NCI-H82 treated with DMSO at 0.1 percent for 48 hours (cell line): ENCODE results near the gene TUBA4A.

Source experiments
- DNase-seq: peaks from one replicate; lab custom pipeline; 2025; ENCODE audit not compliant: unreplicated experiment; lab: John Stamatoyannopoulos, UW

TUBA4A gene

DNA sequence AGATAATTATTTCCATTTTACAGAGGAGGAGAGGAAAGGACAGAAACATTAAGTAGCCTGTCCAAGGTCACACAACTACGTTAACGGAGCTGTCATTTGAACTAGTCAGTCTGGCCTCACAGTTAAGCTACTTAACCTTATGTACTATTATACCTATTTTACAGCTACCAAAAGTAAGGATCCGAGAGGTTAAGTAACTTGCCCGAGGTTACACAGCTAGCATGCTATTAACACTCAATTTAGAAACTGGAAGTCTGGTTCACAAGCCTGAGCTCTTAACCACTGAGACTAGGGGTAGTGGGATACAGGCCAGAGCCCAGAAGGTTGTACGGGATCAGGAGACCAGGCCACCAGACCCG is 8.9 kb downstream of the TUBA4A start:
- no peak for DNase-seq

DNA sequence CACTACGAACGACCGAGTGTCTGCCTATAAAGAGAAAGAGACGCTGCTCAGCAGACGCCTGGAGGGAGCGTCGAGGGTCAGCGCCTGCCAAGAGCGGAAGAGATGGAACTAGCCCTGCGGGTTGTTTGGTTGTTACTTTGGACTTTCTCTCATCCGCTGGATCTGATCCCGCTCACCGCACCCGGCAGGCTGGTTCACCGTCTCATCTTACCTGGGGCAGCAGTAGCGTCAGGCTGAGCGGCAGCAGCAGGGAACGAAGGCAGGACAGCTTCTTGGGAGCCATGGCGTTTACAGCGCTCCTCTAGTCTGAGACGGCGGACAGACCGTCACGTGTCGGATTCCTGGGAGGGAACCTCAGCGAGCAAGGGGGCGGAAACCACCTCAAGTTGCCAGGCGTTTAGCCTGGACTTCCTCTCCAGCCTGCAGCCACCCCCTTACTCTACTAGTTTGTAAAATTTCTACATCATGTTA is 10.4 kb downstream of the TUBA4A start:
- no peak for DNase-seq

DNA sequence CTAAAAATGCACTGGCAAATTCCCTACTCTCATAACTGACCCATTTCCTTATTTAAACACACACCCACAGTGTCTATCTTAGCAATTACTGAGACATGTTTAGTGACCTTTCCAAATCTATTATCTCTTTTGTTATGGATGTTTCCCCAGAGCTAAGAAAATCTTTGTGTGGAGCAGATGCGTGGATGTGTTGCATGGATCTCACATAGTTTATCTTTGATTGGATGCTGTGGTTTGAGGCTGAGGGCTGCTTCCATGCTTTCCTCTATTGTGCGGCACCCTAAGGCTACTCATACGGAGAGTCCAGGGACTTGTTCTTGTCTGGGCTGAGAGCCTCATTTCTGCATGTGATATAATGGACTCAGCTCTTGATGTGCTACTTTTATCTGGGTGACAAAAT is 19.4 kb downstream of the TUBA4A start:
- no peak for DNase-seq

DNA sequence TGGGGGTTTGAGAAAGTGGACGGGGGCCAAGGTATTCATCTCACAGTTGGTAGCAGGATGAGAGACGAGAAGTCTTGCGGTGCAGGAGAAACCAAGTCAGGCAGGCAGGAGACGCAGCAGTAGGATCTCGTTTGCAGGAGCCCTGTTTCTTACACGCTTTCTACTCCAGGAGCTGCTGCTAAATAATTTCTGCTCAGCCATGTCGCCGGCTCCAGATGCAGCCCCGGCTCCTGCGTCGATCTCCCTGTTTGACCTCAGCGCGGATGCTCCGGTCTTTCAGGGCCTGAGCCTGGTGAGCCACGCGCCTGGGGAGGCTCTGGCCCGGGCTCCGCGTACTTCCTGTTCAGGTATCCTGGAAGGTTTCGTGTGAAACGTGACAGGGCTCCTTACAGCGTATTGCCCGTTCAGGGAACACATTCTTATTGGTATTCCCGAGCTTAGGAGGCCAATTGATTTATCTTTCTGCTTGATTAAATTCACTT is 23.6 kb downstream of the TUBA4A start:
- no peak for DNase-seq

DNA sequence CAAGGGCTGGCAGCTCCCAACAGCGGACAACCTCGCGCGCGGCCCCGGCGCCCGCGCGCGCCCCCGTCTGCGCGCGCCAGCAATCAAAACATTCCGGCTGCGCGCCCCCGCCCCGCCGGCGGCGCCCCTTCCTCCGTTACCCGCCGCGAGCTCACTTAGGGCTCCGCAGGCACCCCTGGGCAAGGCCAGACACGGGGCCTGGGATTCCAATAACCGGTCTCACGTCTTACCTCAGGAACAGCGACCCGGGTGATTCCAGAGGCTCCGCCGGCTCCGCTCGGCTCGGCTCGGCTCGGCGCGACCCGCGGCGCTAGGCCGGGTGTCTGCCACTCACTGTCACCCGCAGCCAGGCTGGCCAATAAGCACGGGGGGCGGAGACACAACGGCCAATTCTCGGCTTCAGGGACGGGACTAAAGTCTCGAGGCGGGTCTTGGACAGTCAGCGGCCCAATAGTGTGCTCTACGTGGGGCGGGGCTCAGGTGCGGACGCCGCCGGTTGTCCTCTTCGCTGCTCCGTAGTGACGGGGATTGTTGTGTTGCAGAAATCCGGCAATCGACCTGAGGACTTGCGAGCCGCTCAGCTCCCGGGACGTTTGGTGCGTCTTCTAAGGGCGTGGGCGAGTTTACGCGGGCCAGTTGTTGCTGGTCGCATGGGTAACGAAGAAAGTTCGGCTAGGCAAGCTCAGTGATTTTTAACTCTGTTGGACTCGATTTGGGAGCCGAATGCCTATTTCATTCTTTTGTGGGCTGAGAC is 24.2 kb downstream of the TUBA4A start, which contains the start of the genes ANKZF1 and ATG9A:
Gene ANKZF1 (plus strand): TSS at position 502 of the 754 bp plus-strand sequence. CDS start 452 bp downstream, outside the sequence.
Gene ATG9A (minus strand): TSS at position 332 of the 754 bp plus-strand sequence. CDS start 1,612 bp downstream, outside the sequence.
- peak; percentile 98 for DNase-seq

DNA sequence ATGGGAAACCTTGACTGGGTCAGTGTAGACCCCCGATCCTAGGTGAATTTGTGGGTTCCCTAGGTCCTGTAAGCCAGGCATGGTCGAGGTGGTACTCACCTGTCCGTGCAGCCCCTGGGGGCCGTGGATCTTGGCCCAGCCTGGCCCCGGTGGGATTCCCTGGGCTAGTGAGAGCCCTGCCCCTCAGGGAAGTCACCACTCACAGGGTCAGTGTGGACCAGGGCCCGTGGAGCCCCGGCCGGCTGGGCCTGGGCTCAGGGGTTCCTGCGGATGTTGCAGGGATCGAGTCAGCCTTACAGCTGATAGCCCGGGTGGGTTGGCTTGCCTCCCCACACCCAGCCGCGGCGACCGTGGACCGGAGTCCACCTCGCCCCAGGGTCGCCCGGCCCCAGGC is 24.8 kb downstream of the TUBA4A start:
- DNase-seq, result no peak

DNA sequence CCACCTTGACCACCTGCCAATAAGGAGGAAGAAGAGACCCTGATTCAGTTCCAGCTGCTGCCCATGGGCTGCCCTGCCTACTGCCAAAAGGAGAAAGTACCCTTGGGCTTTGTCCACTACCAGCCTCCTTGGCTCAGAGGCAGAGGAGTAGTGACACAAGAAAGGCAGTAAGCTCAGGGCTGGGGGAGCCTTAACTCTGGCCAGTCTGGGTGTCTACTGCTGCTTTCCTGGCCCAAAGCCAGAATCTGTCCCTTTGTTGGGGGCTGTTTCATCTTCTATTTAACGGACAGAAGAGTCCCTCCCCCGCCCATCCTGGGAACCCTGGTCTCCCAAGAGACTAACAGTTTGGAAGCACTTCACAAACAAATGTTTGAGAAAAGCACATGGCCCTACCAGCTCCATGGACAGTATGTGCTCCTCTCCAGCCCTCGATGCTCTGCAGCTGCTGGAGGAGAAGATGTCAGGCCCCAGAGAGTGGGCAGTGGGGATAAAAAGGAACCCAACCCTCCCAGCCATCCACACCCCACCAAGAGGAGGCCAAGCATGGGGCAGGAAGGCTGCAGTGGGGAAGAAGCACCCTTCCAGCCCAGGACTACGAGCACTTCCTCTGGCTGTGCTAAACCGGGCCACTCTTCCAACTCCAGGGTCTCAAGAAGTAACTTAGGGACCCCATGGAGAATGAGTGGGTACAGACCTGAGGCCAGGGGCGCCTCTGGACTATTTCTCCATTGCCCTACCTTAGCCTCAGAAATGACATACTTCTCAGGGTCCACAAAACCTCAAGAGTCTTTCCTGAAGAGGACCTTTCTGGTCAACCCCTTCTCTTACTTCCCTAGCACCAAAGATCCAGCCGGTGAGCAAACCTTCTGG is 25.4 kb downstream of the TUBA4A start:
- no peak for DNase-seq

DNA sequence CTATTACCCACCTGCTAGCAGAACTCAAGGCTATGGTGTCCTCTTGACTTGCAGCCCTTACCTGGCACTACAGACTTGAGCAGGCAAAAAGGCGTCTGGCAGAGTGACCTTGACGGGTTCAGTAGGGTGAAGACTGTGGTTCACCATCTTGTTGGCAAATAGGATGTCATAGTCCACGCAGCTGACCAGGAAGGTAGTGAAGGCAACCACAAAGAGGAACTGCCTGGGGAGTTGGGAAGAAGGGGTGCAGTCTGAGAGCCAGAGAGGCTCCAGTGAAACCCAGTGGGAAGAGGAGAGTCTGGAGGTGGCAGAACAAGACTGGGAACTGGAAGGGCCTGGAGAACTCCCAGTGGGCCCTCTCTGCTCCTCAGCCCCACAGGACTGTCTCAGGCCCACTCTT is 28.4 kb downstream of the TUBA4A start:
- no peak for DNase-seq

DNA sequence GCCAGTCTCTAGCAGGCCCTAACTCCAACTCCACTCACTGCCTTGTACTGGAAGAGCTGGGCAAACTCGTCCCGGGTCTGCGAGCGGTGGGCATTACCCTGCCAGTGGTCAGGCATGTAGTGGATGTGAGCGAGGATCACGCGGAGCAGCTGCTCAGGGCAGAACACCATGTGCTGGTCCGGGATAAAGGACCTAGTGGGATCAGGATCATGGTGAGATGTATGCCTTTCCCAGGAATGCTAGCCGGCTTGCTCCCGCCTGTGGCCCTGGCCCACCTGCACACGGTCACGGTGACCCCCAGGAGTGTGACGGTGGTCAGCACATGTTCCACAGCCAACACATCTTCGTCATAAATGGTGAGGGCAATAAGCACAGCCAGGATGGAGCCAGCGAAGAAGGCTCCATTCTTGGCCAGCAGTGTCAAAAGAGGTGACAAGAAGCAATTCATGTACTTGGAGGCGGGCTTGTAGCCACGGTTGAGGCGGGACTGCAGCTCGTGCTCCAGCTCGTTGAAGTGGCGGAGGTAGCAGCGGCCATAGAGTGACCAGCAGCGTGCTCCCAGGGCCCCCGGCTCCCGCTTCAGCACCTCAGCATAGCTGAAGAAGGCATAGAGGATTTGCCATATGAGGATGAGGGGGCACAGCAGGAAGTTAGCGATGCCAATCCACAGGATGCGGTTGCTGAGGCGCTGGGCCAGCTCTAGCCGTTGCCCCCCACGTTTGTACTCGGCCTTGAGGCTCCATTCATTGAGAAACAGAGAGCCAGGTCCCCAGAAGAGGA is 29.7 kb downstream of the TUBA4A start:
- no peak for DNase-seq

DNA sequence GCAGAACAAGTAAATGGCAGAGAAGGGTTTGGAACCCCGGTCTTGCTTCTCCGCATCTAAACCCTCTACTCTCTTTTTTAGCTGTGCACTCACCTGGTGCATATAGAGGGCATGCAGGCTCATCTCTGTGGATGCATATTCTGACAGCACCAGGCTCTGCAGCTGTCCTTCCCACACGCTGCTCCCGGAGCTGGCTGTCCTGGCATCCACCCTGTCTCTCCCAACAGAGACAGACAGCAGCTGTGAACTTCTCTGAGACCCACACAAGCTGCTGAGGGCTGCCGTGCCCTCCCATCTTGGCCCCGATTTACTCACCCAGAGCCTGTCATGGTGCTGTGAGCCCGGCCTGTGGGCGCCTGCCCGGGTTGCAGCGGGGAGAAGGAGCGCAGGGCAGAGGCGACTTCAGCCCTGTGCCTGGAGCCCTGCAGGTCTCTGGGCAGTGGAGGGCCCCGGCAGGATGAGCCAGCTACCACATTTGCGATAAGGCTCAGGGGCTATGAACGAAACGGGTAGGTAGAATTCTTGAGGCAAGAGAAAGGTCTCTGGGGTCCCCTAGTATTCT is 31.7 kb downstream of the TUBA4A start:
- DNase-seq, result no peak

DNA sequence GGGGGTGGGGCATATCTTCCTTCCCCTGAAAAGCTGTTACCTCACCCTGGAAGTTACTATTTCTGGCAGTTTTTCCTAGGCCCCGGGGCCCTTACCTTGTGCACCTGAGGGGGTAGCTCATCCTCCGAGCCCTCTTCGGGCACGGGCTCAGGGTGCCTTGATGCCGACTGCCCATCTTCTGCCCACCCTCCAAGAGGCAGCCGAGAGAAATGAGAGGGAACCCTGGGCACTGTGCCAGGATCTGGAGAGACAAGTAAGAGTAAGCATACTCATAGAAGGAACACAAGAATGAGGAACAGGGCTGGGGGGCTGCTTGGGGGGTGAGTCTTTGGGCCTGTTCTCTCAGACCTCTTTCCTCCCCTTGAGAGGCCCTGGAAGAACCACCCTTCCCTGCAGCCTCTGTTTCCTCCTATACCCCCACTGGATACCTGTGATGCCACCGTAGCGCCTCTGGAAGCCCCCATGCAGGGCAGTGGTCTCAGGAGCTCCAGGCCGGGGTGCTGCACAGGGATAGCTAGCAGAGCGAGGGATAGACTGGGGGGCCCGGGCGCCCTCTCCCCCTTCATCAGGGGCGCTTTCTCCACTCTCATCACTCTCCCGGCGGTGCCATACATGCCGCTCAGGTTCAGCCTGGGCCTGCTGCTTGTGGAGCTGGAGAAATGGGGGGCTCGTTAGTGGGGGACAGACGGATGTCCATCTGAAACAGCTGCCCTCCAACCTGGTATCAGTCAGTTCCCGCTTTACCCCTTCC is 32.9 kb downstream of the TUBA4A start:
- no peak for DNase-seq

DNA sequence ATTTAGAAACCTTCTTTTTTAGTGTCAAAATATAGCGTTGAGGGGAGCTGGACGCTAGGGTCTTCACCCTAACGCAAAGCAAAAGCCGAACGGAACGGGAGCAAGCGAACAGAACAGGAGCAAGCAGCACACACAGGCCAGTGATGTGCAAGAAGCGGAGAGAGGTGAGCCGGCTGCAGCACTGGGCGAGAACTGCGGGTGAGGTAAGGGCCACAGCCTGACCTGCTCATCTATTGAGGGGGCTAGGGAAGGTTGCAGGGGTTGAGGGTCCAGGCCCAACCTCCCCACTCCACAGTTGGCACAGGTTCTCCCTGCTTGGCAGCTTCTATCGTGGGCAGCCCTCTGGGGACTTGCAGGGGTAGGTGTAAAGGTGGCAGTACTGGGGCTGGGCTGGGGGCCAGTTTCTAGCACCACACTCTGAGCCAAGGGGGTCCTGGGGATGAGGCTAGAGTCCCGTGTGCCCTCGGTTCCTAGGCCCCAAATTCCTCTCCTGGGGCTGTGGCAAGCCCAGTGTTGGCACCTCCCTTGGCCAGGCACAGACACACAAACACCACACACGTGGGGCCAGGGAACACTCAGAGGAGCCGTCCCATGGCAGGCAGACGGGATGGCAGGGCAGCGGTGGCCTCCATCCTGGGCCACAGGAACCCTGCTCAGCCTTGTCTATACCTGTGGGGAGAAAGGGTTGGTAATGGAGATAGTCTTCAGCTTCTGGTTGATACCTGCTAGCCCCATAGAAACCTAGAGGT is 33.8 kb downstream of the TUBA4A start:
- DNase-seq, result no peak

DNA sequence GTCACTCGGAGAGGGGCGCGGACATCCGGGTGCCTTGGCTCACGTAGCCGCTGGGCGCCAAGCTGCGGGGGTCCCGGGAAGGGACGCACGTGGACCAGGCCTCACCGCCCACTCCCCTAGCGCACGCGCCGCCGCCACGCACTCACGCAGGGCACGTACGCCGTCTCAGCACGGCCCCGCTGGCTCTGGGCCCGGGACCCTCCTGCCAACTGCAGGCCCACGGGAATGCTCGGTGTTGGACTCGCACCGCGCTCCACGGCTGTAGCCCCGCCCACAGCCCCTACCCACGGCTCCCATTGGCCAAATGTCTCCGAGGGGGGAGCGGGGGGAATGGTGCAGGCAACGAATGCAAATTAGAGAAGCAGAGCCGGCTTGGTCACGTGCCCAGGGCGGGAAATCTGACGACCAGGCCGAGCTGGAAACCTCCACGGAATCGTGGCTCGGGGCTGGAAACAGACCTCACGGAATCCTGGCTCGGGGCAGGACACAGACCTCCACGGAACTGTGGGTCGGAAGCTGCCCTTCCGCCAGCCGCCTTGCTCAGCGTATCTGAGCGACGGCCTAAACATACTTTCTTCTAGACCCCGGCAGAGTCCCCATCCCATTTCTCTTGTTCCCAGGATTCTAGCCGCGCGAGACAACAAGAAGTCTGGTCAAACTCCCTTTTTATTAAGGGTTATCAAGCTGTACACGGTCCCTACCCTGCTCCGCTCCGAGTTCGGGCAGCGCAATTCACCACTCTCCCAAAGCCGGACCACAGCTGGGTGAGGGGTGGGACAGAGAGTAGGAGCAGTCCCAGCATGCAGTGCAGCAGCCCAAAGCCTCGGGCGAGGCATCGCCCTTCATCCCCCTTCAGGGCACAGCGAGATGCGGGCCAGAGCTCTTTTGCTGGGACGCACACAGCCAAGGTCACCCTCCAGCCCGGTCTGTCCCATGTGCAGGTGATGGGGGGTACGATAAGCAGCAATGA is 34.7 kb downstream of the TUBA4A start, which contains the start of gene ABCB6:
Gene ABCB6 (minus strand): TSS at position 227 of the 970 bp plus-strand sequence. CDS start 285 bp downstream, outside the sequence.
- DNase-seq, result peak; percentile 85

DNA sequence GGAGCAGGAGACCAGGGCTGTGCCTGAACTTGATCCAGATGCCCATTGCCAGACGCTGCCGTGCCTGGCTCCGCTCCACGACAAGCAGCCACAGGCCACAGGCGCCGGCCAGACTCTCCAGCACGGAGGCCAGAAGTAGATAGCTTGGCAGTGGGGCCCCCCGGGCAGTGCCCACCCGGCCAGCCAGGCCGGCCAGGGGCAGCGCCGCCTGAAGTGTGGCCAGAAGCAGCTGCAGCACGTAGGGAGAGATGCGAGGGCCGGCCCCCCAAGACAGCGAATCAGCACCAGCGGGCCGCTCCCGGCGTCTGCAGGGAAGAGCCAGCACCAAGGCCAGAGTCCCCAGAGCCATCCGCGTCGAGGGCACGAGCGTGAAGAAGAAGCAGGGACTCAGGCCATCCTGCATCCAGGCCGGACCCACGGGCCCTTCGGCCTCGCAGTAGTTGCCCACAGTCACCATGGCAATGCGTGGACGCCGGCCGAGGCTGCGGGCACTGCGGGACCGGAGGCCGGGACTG is 35.4 kb downstream of the TUBA4A start:
- no peak for DNase-seq

DNA sequence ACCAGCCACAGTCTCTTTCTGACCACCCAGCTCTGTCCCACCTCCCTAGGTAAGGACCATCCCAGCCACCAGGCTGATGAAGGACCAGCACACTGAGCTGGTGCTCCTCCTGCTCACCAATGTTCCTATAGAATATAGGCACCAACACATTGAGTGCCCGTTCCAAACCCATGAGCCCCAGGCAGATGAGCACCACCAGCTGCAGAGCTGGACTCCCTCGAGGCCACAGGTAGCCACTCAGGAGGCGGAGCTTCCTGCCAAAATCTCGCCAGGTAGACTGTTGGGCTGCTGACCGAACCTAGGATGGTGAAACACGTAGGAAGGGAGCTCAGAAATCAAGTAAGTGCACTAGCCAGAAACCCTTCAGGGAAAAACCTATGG is 37.2 kb downstream of the TUBA4A start:
- no peak for DNase-seq

DNA sequence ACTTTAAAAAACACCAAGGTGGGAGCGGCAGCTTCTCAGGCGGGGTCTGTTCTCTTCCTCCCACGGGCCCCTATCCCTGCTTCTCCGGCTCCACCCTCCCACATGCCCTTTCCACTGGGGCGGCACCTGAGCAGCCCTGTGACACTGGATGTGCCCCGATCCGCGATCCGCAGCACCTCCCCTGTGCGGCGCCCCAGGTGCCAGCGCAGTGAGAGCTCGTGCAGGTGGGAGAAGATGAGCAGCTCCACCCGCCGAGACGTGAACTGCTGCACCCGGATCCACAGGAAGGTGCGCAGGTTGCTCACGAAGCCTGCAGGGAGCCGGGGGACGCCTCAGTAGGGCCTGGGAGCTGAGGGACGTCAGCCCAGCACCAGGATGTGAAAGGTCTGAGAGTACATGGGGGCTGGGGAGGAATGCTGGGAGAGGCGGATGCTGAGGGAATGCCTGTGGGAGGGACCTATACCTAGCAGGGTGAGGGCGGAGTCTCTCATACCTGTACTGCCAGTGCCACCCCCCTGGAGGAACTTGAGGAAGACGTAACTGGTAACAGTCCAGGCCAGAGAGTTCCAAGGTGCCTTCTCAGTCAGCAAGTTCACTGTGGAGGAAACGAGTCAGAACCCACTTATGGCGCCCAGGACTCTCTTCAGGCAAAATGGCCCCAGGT is 37.7 kb downstream of the TUBA4A start:
- DNase-seq, result no peak

DNA sequence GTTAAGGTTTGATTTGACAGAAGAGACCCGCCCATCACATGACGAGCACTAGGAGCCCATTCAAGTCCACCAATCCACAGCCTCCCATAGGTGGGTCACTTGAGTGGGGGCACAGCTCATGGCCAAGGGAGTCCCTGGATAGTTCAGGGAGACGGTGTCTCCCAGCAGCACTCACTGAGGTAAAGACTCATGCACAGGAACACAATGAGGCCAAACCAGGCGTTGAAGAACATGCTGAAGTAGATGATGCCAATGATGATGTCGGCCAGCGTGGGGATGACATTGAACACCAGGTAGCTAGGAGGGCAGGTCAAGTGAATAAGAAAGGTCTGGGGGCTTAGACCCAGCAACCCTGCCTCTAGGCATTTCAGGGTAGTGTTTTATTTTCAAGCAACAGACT is 38.9 kb downstream of the TUBA4A start:
- DNase-seq, result no peak
